HCT116 (cell line): ENCODE results near the gene AKAP8. TPM values are rescaled to one million over a fixed set of nuclear protein-coding genes. Genes with fewer than 3 reads are reported as not detected.
"Not testable (repeated sequence)": the region's sequence is repeated elsewhere in the genome, so short reads cannot be mapped to it uniquely, and the experiment has no call there.

Experiments
- ATAC-seq: fragments of 200-7000 bp; cut with Tn5 transposase; 2 replicates; pipeline ENCODE4 v1.9.1; 2020; ENCODE audit warnings: mild to moderate bottlenecking, moderate library complexity
- BruUV-seq: library from RNA; stranded (reverse); fragments of 400-500 nt; replicated peaks from 2 replicates; lab custom pipeline; 2021; lab: Mats Ljungman, UMichigan
- CTCF ChIA-PET: fragments of 300-600 bp; sonication (Branson Sonifier 250); formaldehyde crosslinking; loops from one replicate; lab custom pipeline; 2021; ENCODE audit warnings: antibody characterized with exemption; lab: Charles Lee
- POLR2A ChIA-PET: fragments of 300-600, 350-600 bp; sonication (Branson Sonifier 250); formaldehyde crosslinking; loops from one replicate; lab custom pipeline; 2021; ENCODE audit warnings: antibody characterized with exemption; lab: Charles Lee
- RAD21 ChIA-PET, 2 experiments: fragments of 300-600 bp; sonication (Branson Sonifier 250); formaldehyde crosslinking; loops; one replicate each; lab custom pipeline; 2023; ENCODE audit warnings: low total read pairs in 2 of 2; ENCODE audit not compliant: uncharacterized antibody in 2 of 2, unreplicated experiment in 2 of 2, low non-redundant PET in 1 of 2; lab: Charles Lee
- DNase-seq: peaks from one replicate; pipeline ENCODE4 v3.0.0-alpha.2; 2010; ENCODE audit warnings: low read depth, low spot score
- H2AFZ ChIP-seq: fragments of 200-600 bp; shearing (Covaris generic), sonication (generic); 2 replicates; pipeline ENCODE4 v1.6.1; 2017; ENCODE audit warnings: low read depth, mixed run types, mixed read lengths, antibody characterized with exemption, low read length; ENCODE audit not compliant: poor library complexity, severe bottlenecking
- H3K27ac ChIP-seq: 2 replicates; pipeline ENCODE4 v1.5.1; 2012; ENCODE audit warnings: low read depth, low read length
- H3K27me3 ChIP-seq: fragments of 200-600 bp; sonication (generic); 2 replicates; pipeline ENCODE4 v1.6.1; 2016; ENCODE audit warnings: mixed run types, low read length, mixed read lengths; ENCODE audit not compliant: insufficient read depth
- H3K36me3 ChIP-seq, 2 experiments: fragments of 200-500 bp in 1 of 2; fragments of 200-600 bp in 1 of 2; sonication (Bioruptor generic) in 1 of 2; sonication (generic) in 1 of 2; 2 replicates each; pipeline versions ENCODE4 v1.5.1 to v1.6.1; 2014 to 2016; ENCODE audit warnings: low read length in 2 of 2, inconsistent platforms in 1 of 2, mixed read lengths in 1 of 2, mixed run types in 1 of 2; ENCODE audit not compliant: insufficient read depth in 2 of 2, control insufficient read depth in 1 of 2
- H3K4me1 ChIP-seq, 2 experiments: fragments of 200-600 bp in 1 of 2; sonication (generic) in 1 of 2; 2 replicates each; pipeline versions ENCODE4 v1.5.1 to v1.6.1; 2012 to 2017; ENCODE audit warnings: low read length in 2 of 2, inconsistent platforms in 1 of 2, mild to moderate bottlenecking in 1 of 2, mixed read lengths in 1 of 2, mixed run types in 1 of 2, moderate library complexity in 1 of 2; ENCODE audit not compliant: insufficient read depth in 2 of 2, control insufficient read depth in 1 of 2
- H3K4me2 ChIP-seq: fragments of 200-600 bp; sonication (generic); 2 replicates; pipeline ENCODE4 v1.6.1; 2017; ENCODE audit warnings: mixed run types, low read length, mixed read lengths
- H3K4me3 ChIP-seq, 2 experiments: fragments of 200-600 bp in 1 of 2; sonication (generic) in 1 of 2; replicated peaks in 1 of 2; 2 replicates each; pipeline ENCODE4 v1.5.1; 2011 to 2016; ENCODE audit warnings: low read length in 2 of 2, control low read depth in 1 of 2, low read depth in 1 of 2, mild to moderate bottlenecking in 1 of 2, mixed read lengths in 1 of 2, mixed run types in 1 of 2
- H3K79me2 ChIP-seq: fragments of 200-600 bp; sonication (generic); 2 replicates; pipeline ENCODE4 v1.6.1; 2017; ENCODE audit warnings: mild to moderate bottlenecking, mixed run types, low read length, moderate library complexity, mixed read lengths; ENCODE audit not compliant: insufficient read depth
- H3K9ac ChIP-seq: fragments of 200-600 bp; sonication (generic); 2 replicates; pipeline ENCODE4 v1.6.1; 2016; ENCODE audit warnings: low read length, mixed read lengths
- H3K9me2 ChIP-seq: fragments of 200-600 bp; sonication (generic), shearing (Covaris generic); 2 replicates; pipeline ENCODE4 v1.6.1; 2017; ENCODE audit warnings: mixed run types, mild to moderate bottlenecking, moderate library complexity; ENCODE audit not compliant: insufficient read depth
- H3K9me3 ChIP-seq, 2 experiments: fragments of 200-500 bp in 1 of 2; fragments of 200-600 bp in 1 of 2; sonication (Bioruptor generic) in 1 of 2; sonication (generic) in 1 of 2; 2 replicates each; pipeline ENCODE4 v1.6.1; 2014 to 2017; ENCODE audit warnings: low read length in 2 of 2, mixed read lengths in 2 of 2, inconsistent platforms in 1 of 2, low read depth in 1 of 2, mild to moderate bottlenecking in 1 of 2, mixed run types in 1 of 2, moderate library complexity in 1 of 2; ENCODE audit not compliant: control insufficient read depth in 1 of 2, insufficient read depth in 1 of 2
- H4K20me1 ChIP-seq: fragments of 200-600 bp; sonication (generic), shearing (Covaris generic); 2 replicates; pipeline ENCODE4 v1.6.1; 2017; ENCODE audit warnings: mixed run types, mild to moderate bottlenecking, moderate library complexity; ENCODE audit not compliant: insufficient read depth
- CEBPB ChIP-seq: IDR thresholded peaks from 2 replicates; pipeline ENCODE4 v1.6.1; 2012; ENCODE audit warnings: low read depth
- ELF1 ChIP-seq: IDR thresholded peaks from 2 replicates; pipeline ENCODE4 v1.6.1; 2012; ENCODE audit warnings: low read depth, borderline replicate concordance
- FOSL1 ChIP-seq: IDR thresholded peaks from 2 replicates; pipeline ENCODE4 v1.6.1; 2012; ENCODE audit warnings: low read depth
- POLR2A ChIP-seq: IDR thresholded peaks from 2 replicates; pipeline ENCODE4 v1.7.0; 2011; ENCODE audit warnings: borderline replicate concordance; ENCODE audit not compliant: insufficient read depth, insufficient read length; ENCODE audit errors: extremely low read depth
- TCF7L2 ChIP-seq: IDR thresholded peaks from 2 replicates; pipeline ENCODE4 v1.7.0; 2011; ENCODE audit warnings: borderline replicate concordance, inconsistent platforms; ENCODE audit not compliant: insufficient read depth, insufficient read length; ENCODE audit errors: extremely low read depth
- YY1 ChIP-seq: IDR thresholded peaks from 2 replicates; pipeline ENCODE4 v1.6.1; 2011; ENCODE audit warnings: low read length, low read depth, moderate library complexity, mild to moderate bottlenecking; ENCODE audit not compliant: insufficient replicate concordance; ENCODE audit errors: extremely low read depth
- ZNF274 ChIP-seq: fragments of 200-500 bp; sonication (Bioruptor generic); IDR thresholded peaks from 2 replicates; pipeline ENCODE4 v1.6.1; 2014; ENCODE audit warnings: mild to moderate bottlenecking, low read depth, low read length, inconsistent platforms
- intact Hi-C: fragments of 100-400 bp; cut with micrococcal nuclease; formaldehyde crosslinking; loops from 2 replicates; pipeline ENCODE4 v1.10.0; 2022
- total RNA-seq: library from RNA; stranded (reverse); gene quantifications from one replicate; pipeline ENCODE4 v1.2.1, GENCODE V29; 2021; ENCODE audit not compliant: unreplicated experiment
- TF ChIP-seq, protein P1 (sequence below): IDR thresholded peaks from 2 replicates; pipeline ENCODE4 v1.6.1; 2012
- TF ChIP-seq, protein P2 (sequence below): IDR thresholded peaks from 2 replicates; pipeline ENCODE4 v1.6.1; 2012; ENCODE audit warnings: low read depth
- TF ChIP-seq, protein P3 (sequence below): IDR thresholded peaks from 2 replicates; pipeline ENCODE4 v1.6.1; 2012

Gene AKAP8
- total RNA-seq, 1 experiment from 2014 or later: 50.6 TPM

DNA sequence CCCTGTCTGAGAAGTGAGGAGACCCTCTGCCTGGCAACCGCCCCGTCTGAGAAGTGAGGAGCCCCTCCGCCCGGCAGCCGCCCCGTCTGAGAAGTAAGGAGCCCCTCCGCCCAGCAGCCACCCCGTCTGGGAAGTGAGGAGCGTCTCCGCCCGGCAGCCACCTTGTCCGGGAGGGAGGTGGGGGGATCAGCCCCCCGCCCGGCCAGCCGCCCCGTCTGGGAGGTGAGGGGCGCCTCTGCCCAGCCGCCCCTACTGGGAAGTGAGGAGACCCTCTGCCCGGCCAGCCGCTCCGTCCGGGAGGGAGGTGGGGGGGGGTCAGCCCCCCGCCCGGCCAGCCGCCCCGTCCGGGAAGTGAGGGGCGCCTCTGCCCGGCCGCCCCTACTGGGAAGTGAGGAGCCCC lies 16.5 kb downstream of the AKAP8 start:
- intact Hi-C loops, DNase-seq, POLR2A ChIA-PET, H3K4me2 ChIP-seq, H4K20me1 ChIP-seq, BruUV-seq, H3K9me2 ChIP-seq, ATAC-seq, H3K4me3 ChIP-seq, H3K9me3 ChIP-seq, H2AFZ ChIP-seq, H3K27ac ChIP-seq, H3K9ac ChIP-seq, CTCF ChIA-PET, H3K4me1 ChIP-seq, RAD21 ChIA-PET, H3K27me3 ChIP-seq, H3K79me2 ChIP-seq: not testable (repeated sequence)
- peaks cover 19 to 51% of the 10 kb centered on the region in 2 experiments for H3K36me3 ChIP-seq

DNA sequence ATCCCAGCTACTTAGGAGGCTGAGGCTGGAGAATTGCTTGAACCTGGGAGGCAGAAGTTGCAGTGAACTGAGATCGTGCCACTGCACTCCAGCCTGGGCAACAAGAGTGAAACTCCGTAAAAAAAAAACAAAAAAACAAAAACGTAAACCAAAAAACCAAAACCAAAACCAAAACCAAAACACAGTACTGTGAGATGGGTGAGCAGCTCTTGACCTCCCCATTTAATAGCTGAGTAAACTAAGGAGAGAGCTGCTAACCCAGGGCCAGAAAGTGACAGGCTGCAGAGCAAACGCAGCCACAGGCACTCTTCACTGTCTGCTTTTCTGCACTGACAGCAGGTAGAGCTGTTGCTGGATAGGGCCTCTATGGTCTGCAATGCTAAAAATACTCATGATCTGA lies 19.6 kb downstream of the AKAP8 start:
- H3K36me3 ChIP-seq: peaks cover 30 to 49% of the 10 kb centered on the region in 2 experiments
- CTCF ChIA-PET: not testable (repeated sequence)

DNA sequence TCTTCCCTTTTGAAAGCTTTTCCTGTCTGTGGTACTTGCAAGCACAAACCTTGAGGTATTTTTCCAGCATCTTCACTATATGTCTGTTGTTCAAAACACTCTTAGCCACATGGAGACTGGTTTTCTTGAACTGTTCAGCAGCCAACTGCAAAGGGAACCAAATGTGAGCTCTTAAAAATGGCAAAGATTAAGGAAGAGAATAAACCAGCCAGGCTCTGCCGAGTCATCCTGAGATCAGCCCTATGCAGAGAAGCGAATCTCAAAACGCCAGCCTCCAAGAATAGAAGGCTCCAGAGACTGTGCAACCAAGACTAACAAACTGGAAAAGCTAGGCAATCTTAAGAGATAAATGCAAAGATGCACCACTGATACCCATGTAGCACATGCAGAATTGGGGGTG lies 20.7 kb downstream of the AKAP8 start:
- ATAC-seq (no peak), DNase-seq (no peak)
- no peaks in the 10 kb centered on the region for H3K4me1 ChIP-seq
- no TSS peak for BruUV-seq
- H3K27ac ChIP-seq: no peak overlapping the region
- no peaks in the 10 kb centered on the region for H3K9me2 ChIP-seq
- H3K9ac ChIP-seq: no peak overlapping the region
- H3K4me2 ChIP-seq: no peak overlapping the region
- H2AFZ ChIP-seq: no peak overlapping the region
- H4K20me1 ChIP-seq: no peaks in the 10 kb centered on the region
- ChIA-PET RAD21 (interaction anchor here in 1 of 2 experiments (0.6 kb wide), 1 partner anchor 78 kb away, joined by 5 read pairs; no protein-coding TSS in a partner anchor), CTCF (no interaction called here), POLR2A (interaction anchor here (0.6 kb wide), 1 partner anchor 20 kb away, joined by 3 read pairs; no protein-coding TSS in a partner anchor)
- H3K79me2 ChIP-seq: no peaks in the 10 kb centered on the region
- no peak overlapping the region for H3K4me3 ChIP-seq
- H3K36me3 ChIP-seq: peaks cover 38 to 53% of the 10 kb centered on the region in 2 experiments
- intact Hi-C loops: no loop called here
- H3K9me3 ChIP-seq: no peaks in the 10 kb centered on the region
- no peaks in the 10 kb centered on the region for H3K27me3 ChIP-seq
- TF ChIP-seq ELF1 (no peak), TCF7L2 (no peak), YY1 (no peak), ZNF274 (no peak), POLR2A (no peak), FOSL1 (no peak), CEBPB (no peak)
- TF ChIP-seq, protein P1, sequence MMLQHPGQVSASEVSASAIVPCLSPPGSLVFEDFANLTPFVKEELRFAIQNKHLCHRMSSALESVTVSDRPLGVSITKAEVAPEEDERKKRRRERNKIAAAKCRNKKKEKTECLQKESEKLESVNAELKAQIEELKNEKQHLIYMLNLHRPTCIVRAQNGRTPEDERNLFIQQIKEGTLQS: no peak
- TF ChIP-seq, protein P2, sequence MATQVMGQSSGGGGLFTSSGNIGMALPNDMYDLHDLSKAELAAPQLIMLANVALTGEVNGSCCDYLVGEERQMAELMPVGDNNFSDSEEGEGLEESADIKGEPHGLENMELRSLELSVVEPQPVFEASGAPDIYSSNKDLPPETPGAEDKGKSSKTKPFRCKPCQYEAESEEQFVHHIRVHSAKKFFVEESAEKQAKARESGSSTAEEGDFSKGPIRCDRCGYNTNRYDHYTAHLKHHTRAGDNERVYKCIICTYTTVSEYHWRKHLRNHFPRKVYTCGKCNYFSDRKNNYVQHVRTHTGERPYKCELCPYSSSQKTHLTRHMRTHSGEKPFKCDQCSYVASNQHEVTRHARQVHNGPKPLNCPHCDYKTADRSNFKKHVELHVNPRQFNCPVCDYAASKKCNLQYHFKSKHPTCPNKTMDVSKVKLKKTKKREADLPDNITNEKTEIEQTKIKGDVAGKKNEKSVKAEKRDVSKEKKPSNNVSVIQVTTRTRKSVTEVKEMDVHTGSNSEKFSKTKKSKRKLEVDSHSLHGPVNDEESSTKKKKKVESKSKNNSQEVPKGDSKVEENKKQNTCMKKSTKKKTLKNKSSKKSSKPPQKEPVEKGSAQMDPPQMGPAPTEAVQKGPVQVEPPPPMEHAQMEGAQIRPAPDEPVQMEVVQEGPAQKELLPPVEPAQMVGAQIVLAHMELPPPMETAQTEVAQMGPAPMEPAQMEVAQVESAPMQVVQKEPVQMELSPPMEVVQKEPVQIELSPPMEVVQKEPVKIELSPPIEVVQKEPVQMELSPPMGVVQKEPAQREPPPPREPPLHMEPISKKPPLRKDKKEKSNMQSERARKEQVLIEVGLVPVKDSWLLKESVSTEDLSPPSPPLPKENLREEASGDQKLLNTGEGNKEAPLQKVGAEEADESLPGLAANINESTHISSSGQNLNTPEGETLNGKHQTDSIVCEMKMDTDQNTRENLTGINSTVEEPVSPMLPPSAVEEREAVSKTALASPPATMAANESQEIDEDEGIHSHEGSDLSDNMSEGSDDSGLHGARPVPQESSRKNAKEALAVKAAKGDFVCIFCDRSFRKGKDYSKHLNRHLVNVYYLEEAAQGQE: no peak
- TF ChIP-seq, protein P3, sequence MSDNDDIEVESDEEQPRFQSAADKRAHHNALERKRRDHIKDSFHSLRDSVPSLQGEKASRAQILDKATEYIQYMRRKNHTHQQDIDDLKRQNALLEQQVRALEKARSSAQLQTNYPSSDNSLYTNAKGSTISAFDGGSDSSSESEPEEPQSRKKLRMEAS: no peak

More for the DNA sequence above, 19.6 kb downstream of the AKAP8 start:
- ATAC-seq, H3K79me2 ChIP-seq, H3K4me1 ChIP-seq, POLR2A ChIA-PET, DNase-seq, H3K4me2 ChIP-seq, intact Hi-C loops, RAD21 ChIA-PET, H2AFZ ChIP-seq, H4K20me1 ChIP-seq, H3K4me3 ChIP-seq, H3K9ac ChIP-seq, H3K27me3 ChIP-seq, H3K9me2 ChIP-seq, H3K27ac ChIP-seq, BruUV-seq, H3K9me3 ChIP-seq: not testable (repeated sequence)
